Stimulated activated naive CD4-positive, alpha-beta T cell treated with Interleukin-2 at 50 U/mL for 16 hours (primary cell): ENCODE results near the gene TP53I13.

Experiments used
- DNase-seq: peaks from one replicate; lab custom pipeline; 2025; lab: John Stamatoyannopoulos, UW

TP53I13 gene

GRCh38 chr17:29593591-29594518 is 25.4 kb downstream of the TP53I13 start:
- peak; percentile 27 for DNase-seq

DNA sequence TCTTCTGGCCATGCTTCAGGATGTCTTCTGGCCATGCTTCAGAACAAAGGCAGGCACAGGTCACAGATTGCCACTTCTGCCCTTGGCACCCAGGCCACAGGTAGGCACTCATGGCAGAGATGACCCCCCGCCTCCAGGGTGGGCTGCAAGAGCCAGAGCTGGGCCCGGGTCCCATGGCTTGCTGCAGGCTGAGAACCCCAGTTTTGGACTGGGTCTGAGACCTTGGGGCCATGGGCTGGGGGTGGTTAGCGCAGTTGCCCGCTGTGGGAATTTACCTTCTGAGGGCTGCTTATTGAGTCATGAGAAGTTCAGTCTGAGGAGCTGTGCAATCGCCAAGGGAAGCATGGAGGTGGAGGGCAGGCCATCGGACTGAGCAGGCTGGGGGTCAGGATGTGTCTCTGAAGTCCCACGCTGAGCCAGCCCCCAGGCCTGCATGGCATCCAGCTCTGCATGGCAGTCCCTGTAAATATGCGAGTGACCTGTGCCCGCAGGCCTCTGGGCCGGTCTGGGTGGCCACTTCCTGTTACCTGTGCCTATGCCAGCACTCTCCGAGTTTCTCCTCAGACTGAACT is 26.1 kb downstream of the TP53I13 start:
- DNase-seq: no peak

DNA sequence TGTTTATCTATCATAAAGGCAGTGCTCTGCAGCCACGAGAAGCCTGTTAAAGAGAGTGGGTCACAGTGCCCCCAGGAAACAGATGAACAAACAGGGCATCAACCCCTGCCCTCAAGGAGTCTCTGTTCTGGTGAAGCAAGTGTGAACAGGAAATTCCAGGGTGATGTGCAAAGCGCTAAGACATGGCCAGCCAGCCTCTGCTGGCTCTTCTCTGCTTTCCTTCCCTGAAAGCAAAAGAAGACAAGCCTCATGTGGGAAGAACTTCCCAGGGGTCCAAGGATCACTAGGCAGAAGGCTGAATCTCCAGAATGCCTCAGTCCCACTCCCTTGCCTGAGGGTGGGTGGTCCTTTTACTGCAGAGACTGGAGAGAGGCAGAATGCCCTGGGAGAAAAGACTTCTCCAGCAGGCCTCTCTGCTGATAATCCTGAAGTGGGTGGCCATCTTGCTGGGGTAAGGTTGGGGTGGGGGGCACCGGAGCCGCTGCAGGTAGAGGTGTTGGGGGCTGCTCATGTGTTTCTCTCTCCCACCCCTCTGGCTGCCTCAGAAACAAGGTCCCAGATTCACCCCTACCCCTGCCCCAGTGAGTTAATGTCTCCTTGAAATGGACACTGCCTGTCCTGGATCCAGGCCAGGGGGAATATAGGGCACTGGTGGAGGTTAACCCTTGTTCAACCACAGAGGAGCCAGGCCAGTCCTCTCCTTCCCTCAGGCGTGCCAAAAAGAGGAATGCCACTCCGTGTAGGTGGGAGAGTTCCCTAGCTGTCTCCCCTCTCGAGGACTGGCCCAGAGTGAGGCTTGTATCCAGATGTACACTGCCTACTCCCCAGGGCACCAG is 26.8 kb downstream of the TP53I13 start:
- no peak for DNase-seq

GRCh38 chr17:29595943-29596774 is 27.7 kb downstream of the TP53I13 start:
- DNase-seq: no peak

DNA sequence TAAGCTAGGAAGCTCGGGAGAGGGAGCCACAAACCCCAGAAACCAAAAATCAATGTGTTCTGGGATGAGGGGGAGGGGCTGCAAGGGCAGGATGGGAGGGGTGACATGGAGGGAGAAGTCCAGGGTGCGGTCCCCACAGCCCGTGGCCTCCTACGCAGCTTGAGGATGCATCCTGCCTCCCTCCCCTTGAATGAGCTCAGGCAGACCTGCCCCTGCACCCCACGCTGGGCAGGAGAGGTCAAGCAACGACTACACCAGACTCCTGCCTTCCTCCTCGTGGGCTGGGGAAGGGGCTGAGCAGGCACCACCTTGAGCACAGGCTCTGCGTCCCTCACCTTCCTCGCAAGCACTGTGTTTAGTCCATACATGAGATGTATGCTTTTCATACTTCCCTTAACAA is 28.3 kb downstream of the TP53I13 start:
- DNase-seq: no peak

GRCh38 chr17:29597361-29598172 is 29.1 kb downstream of the TP53I13 start:
- DNase-seq: no peak

GRCh38 chr17:29603109-29603674 is 34.7 kb downstream of the TP53I13 start:
- DNase-seq: no peak

- no peak for DNase-seq
Observed at GRCh38 chr17:29607557-29608195, 39.2 kb downstream of the TP53I13 start.

DNA sequence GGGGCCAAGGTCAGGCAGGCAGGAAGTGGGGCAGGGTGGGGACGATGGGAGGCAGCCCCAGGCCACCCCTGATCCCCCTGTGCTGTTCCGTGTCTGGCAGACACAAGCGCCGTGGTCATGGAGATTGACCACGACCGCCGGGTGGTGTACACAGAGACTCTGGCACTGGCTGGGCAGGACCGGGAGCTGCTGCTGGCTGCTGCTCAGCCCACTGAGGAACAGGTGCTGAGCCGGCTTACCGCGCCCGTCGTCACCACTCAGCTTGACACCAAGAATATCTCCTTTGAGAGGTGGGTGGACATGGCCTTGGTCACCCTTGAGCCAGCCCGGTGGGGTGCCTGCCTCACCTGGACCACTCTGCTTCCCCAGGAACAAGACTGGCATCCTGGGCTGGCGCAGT is 40.5 kb downstream of the TP53I13 start:
- no peak for DNase-seq

DNA sequence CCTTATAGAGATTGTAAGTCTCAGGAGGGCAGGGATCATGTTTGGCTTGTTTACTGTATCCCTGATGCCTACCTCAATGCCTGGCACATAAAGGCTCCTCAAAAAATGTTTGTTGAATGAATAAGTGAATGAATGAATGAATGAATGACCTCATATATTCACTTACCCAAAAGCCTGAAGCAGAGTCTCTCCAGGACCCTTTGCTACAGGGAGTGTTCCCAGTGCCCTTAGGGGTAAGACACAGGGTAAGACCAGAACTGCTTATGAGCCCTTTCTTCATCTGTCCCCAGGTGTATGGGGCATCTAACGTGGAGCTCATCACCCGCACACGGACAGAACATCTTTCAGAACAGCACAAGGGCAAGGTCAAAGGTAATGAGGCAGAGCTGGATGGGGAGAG is 41.9 kb downstream of the TP53I13 start:
- no peak for DNase-seq

DNA sequence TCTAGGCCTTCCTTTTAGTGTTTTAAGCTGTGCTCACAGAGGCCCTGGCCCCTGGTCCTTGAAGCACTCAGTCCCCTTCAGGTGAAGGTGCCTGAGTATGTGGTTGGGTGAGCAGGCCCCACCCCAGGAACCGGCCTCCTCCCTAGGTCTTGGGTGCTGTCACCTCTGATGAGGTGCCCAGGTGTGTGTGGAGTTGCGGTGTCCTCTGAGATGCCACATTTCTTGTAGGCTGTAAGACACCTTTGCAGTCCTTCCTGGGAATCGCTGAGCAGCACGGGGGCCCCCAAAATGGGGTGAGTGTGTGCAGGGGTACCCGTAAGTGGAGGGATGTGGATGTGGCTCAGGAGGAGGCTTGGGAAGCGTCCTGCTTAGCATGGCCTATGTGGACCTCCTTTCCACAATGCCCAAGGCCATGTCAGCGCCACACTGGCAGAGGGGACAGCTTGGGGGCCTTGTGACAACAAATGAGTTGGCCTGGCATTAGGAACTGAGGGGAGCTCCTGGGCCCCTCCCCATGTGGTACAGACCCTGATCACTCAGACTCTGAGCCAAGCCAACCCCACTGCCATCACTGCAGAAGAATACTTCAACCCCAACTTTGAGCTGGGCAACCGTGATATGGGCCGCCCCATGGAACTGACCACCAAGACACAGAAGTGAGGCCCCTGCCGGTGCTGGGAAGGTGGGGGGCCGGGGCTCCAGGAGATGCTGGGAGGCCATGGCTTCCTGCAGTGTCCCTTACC is 43.0 kb downstream of the TP53I13 start:
- DNase-seq: no peak

- no peak for DNase-seq
Observed at GRCh38 chr17:29612094-29612403, 43.5 kb downstream of the TP53I13 start.

- no peak for DNase-seq
Observed at GRCh38 chr17:29612404-29613280, 44.1 kb downstream of the TP53I13 start.

DNA sequence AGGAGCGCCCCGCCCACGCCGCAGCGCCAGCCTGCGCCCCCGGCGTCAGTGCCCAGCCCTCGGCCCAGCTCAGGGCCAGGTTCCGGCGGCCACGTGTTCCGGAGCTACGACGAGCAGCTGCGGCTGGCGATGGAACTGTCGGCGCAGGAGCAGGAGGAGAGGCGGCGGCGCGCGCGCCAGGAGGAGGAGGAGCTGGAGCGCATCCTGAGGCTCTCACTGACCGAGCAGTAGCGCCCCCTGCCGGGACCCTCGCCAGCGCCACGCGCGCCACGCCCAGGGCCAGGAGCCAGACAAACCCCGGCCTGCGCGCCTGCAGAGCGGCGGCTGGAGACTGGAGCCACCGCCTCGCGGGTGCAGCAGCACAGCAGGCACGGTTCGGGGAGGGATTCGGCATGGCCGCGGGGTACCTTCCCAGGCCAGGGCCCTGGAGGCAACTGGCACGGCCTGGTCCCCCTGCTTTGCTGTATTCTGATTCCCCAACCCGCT is 44.9 kb downstream of the TP53I13 start:
- peak; percentile 88 for DNase-seq

DNA sequence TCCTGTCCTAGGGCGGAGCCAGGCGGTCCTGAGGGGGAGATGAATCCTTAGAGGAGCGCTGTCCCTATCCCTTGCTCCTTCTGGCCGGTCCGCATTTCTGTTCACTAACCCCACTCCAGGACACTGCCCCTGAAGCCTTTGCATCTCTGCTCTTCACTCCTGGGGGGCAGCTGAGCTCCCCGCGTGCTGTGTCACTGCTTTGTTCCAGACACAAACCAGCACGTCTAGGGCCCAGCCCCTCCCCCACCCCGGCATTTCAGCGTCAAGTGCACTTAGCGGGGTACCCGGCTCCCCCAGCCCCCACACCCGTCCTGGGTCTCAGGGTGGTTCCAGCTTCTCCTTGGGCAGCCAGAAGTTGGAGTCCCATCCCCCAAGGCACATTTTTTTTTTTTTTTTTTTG is 45.4 kb downstream of the TP53I13 start:
- no peak for DNase-seq

GRCh38 chr17:29614349-29615047 is 46.0 kb downstream of the TP53I13 start:
- no peak for DNase-seq

DNA sequence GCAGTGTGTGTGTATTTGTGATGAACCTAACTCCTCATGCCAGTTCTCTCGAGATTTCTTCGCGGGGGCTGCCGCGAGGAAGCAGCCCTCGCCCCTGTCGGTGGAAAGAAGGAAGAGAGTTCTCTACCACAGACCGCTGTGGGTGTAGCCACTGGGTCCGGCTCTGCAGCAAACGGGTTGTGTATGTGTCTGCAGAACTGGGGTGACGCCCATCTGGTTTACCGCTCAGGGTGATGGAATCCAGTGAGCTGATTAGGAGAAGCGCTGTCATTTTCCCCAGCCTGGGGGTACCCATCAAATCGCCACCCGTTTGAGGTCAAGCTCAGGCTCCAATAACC is 46.5 kb downstream of the TP53I13 start:
- peak; percentile 61 for DNase-seq
